NCI-H510A treated with DMSO at 0.1 percent for 48 hours (cell line): ENCODE measurements around the gene SNRPD3.
"Not testable (repeated sequence)": the region's sequence is repeated elsewhere in the genome, so short reads cannot be mapped to it uniquely, and the experiment has no call there.

Experiments used
- DNase-seq: peaks from one replicate; lab custom pipeline; 2025; lab: John Stamatoyannopoulos, UW

Gene SNRPD3

GRCh38 chr22:24614794-24615193, 59.0 kb downstream of the SNRPD3 start:
- not testable (repeated sequence) for DNase-seq

- DNase-seq: not testable (repeated sequence)
Observed at GRCh38 chr22:24621244-24621643, 65.4 kb downstream of the SNRPD3 start.

- not testable (repeated sequence) for DNase-seq
Observed at GRCh38 chr22:24622596-24622995, 66.8 kb downstream of the SNRPD3 start.
